Inferior parietal cortex (tissue), 1 donor: ENCODE data around the gene ADAMTS6.
"Not testable (repeated sequence)": the region's sequence is repeated elsewhere in the genome, so short reads cannot be mapped to it uniquely, and the experiment has no call there.

ENCODE experiments used
- DNase-seq: peaks from one replicate; pipeline ENCODE4 v3.0.0-alpha.2; 2016; ENCODE audit errors: extremely low spot score

Gene ADAMTS6

GRCh38 chr5:65468633-65469032 is 13.1 kb downstream of the ADAMTS6 start:
- no peak for DNase-seq

- DNase-seq = no peak
Observed at GRCh38 chr5:65462139-65462705, 19.5 kb downstream of the ADAMTS6 start.

DNA sequence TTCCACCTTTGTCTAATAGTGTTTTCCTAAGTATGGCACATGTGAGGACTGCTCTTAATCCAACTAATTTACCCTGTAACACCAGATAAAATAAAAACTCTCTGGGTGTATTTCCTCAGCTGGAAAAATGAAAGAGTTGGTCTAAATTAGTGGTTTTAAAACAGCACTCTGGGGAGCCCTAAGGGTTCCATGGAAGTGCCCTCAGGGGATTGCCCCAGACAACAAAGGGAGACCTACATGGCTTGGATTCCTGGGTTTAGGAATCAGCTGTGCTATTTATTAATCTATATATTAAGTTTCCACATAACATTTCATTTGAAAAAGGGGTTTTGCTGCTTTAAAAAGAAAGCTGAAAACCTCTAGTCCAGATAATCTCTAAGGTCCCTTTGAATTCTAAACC is 20.2 kb downstream of the ADAMTS6 start:
- no peak for DNase-seq

- no peak for DNase-seq
Observed at GRCh38 chr5:65459995-65460394, 21.7 kb downstream of the ADAMTS6 start.

DNA sequence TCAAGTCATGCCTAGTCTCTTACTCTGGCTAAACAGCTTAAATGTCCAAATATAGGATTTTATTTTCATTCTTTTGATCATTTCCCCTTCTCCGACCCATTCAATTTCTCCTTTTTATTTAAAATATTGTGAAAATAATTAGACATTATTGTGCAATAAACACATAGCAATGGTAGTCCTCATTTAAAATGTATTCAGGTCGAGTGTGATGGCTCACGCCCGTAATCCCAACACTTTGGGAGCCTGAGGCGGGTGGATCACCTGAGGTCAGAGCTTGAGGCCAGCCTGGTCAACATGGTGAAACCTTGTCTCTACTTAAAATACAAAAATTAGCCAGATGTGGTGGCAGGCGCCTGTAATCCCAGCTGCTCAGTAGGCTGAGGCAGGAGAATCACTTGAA is 26.7 kb downstream of the ADAMTS6 start:
- no peak for DNase-seq

DNA sequence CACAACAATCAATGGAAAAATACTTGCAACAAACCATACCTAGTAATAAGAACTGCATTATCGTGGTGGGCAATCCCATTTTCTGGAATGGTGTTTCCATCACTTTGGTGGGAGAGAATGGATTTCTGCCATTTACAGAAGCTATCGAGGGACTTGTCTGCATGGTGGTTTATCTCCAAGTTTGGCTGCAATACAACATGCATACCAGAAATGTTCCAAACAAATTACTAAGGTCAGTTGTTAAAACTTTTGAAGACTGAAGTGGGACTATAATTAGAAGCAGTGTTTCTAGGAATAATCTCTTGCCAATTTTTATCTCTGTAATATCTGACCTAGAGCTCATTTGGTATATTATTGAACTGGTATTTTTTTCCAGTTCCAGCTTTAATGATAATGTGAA is 30.3 kb downstream of the ADAMTS6 start:
- no peak for DNase-seq

DNA sequence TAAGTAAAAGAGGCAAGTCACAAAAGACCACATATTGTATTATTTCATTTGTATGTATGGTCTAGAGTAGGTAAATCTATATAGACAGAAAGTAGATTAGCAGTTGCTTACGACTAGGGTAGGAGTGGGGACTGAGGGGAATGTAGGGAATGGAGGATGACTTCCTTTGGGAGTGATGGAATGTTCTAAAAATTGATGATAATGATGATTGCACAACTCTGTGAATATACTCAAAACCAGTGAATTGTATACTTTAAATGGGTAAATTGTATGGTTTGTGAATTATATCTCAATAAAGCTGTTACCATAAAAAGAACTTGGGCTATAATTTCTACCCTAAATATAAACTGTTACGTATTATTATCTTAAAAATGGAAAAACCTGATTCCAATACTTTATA is 35.0 kb downstream of the ADAMTS6 start:
- no peak for DNase-seq

- no peak for DNase-seq
Observed at GRCh38 chr5:65441800-65442199, 39.9 kb downstream of the ADAMTS6 start.

DNA sequence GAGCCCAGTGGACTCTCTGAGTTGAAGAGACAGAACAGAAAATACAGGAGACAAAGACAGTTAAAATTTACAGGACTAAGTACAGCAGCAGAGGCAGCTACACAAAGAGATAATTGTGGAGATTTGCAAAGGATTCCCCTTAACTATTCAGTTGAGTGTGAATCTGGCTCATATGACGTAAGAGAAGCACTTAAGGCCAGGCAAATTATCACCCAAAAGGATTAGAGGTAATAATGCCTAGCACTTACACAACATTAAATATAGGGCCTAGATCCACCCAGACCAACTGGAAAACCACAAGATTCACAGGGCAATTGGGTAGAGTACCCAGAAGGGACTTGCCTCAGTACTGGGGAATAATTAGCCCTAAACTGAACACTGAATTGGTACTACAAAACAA is 41.3 kb downstream of the ADAMTS6 start:
- no peak for DNase-seq

GRCh38 chr5:65434122-65434521 is 47.6 kb downstream of the ADAMTS6 start:
- DNase-seq = no peak

GRCh38 chr5:65426656-65427055 is 55.1 kb downstream of the ADAMTS6 start:
- DNase-seq = no peak

DNA sequence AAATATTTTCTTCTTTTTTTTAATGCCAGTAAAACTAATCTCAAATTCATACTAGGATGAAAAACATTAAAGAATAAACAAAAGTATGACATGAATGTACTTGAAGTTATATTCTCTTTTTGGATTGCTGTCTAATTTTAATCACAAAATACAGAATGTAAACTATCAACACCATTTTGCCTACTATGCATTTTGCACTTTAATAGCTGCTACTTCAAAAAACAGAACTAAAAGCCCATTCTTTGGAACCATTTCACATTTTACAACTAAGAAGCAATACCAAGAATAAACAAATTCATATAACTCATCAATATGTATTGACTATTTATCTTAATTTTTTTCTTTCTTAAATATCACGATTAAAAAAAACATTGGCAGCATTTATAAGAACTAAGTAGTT is 58.1 kb downstream of the ADAMTS6 start:
- no peak for DNase-seq

DNA sequence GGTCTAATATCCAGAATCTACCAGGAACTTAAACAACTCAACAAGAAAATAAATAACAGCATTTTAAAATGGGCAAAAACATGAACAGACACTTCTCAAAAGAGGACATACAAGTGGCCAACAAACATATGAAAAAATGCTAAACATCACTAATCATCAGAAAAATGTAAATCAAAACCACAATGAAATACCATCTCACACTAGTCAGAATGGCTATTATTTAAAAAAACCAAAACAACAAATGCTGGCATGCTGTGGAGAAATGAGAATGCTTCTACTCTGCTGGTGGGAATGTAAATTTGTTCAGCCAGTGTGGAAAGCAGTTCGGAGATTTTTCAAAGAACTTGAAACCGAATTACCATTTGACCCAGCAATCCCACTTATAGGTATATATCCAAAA is 63.1 kb downstream of the ADAMTS6 start:
- DNase-seq = no peak

GRCh38 chr5:65413822-65414221 is 67.9 kb downstream of the ADAMTS6 start:
- DNase-seq = no peak

GRCh38 chr5:65412842-65413241 is 68.9 kb downstream of the ADAMTS6 start:
- DNase-seq = no peak

GRCh38 chr5:65411356-65411755 is 70.4 kb downstream of the ADAMTS6 start:
- DNase-seq = no peak

DNA sequence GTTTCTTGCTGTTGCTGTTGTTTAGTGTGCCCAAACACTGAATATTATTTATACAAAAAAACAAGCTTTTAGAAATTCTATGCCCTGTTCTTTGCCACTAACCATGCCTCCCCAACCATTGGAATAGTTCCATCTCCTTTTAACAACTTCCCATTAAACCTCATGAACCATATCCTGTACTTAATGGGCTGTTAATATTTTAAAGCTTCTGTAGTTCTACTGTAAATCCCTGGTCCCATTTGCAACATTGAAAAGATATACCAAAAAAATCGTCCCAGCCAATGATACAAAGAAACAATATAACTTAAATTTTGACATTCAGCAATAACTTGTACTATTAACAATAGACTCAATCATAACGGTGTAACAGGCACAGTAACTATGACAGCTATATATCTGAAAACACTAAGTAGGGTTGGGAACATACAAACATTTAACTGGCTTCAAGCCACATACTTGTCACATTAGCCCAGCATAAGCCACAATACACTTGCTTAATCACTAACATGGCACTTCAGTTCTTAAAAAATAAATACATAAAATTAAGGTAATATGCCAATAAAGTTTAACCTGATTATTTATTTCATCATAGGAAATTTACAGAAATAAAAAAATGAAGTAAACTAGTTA is 86.1 kb downstream of the ADAMTS6 start:
- DNase-seq = no peak

DNA sequence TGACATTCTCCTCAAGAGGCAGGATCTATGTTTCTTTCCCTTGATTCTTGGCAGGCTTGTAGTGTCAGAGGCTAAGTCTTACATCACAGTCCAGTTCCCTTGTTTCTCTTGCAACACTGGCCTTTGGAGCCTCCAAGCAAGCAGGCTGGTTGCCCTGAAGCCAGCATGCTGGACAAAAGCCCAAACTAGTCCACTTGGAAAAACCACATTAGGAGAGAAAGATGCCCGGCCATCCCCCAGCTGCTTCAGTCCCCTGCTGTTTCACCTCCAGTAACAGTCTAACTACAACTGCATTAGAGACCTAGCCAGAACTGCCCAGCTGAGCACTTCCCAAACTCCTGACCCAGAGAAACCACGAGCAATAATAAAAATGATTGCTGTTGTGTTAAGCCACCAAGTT is 87.6 kb downstream of the ADAMTS6 start:
- DNase-seq = no peak

DNA sequence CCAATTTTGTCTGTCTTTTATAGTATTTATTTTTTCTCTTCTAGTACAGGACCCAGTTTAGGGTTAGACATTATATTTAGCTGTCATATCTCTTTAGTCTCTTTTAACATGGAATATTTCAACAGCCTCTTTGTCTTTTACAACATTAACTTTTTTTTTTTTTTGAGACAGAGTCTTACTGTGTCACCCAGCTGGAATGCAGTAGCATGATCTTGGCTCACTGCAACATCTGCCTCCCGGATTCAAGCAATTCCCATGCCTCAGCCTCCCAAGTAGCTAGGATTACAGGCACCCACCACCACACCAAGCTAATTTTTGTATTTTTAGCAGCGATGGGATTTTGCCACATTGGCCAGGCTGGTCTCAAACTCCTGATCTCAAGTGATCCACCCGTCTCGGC is 90.1 kb downstream of the ADAMTS6 start:
- DNase-seq = no peak

GRCh38 chr5:65390208-65390607 is 91.5 kb downstream of the ADAMTS6 start:
- DNase-seq = no peak

- DNase-seq = no peak
Observed at GRCh38 chr5:65383859-65384258, 97.9 kb downstream of the ADAMTS6 start.

DNA sequence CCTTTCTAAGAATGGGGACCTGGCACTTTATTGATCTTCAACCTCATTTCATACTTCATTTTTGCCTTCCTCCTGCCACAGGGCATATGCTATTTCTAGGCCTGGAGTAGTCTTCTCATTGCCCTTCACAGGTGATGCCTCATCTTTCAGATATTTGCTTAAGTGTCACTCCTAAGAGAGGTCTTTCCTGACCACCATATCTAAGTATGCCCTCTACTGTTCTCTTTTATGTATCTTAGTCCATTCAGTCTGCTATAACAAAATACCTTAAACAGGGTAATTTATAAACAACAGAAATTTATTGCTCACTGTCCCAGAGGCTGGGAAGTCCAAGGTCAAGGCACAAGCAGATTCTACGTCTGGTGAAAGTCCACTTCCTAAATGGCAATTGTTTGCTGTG is 99.1 kb downstream of the ADAMTS6 start:
- no peak for DNase-seq

DNA sequence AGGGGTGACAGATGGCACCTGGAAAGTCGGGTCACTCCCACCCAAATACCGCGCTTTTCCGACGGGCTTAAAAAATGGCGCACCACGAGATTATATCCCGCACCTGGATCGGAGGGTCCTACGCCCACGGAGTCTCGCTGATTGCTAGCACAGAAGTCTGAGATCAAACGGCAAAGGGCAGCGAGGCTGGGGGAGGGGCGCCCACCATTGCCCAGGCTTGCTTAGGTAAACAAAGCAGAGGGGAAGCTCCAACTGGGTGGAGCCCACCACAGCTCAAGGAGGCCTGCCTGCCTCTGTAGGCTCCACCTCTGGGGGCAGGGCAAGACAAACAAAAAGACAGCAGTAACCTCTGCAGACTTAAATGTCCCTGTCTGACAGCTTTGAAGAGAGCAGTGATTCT is 111.2 kb downstream of the ADAMTS6 start:
- not testable (repeated sequence) for DNase-seq

GRCh38 chr5:65366655-65367054 is 115.1 kb downstream of the ADAMTS6 start:
- DNase-seq = no peak
